GM23338 (cell line): ENCODE results near the gene RASA3. TPM values are rescaled to one million over a fixed set of nuclear protein-coding genes. Genes with fewer than 3 reads are reported as not detected.

Experiments used
- ATAC-seq: fragments of 200-7000 bp; cut with Tn5 transposase; 3 replicates; pipeline ENCODE4 v1.9.1; 2020
- DNase-seq: peaks from one replicate; pipeline ENCODE4 v3.0.0-alpha.2; 2015; ENCODE audit warnings: low spot score
- H2AFZ ChIP-seq: fragments of 200-600 bp; sonication (generic); 2 replicates; pipeline ENCODE4 v1.8.0; 2016; ENCODE audit warnings: antibody characterized with exemption, mild to moderate bottlenecking, moderate library complexity
- H3F3A ChIP-seq: fragments of 200-600 bp; sonication (generic); replicated peaks from 2 replicates; pipeline ENCODE4 v1.8.0; 2017; ENCODE audit warnings: antibody characterized with exemption, mixed run types, low read depth
- H3K27ac ChIP-seq: fragments of 200-600 bp; sonication (generic); 2 replicates; pipeline ENCODE4 v1.6.1; 2016; ENCODE audit warnings: low read depth
- H3K27me3 ChIP-seq: fragments of 200-600 bp; sonication (generic); 2 replicates; pipeline ENCODE4 v1.8.0; 2016; ENCODE audit warnings: mild to moderate bottlenecking, mixed run types, moderate library complexity; ENCODE audit not compliant: insufficient read depth
- H3K36me3 ChIP-seq: fragments of 200-600 bp; sonication (generic); 2 replicates; pipeline ENCODE4 v1.8.0; 2016; ENCODE audit warnings: mild to moderate bottlenecking; ENCODE audit not compliant: insufficient read depth
- H3K4me1 ChIP-seq: fragments of 200-600 bp; sonication (generic); 2 replicates; pipeline ENCODE4 v1.8.0; 2016; ENCODE audit warnings: mild to moderate bottlenecking, moderate library complexity; ENCODE audit not compliant: insufficient read depth
- H3K4me2 ChIP-seq: fragments of 200-600 bp; sonication (generic); 2 replicates; pipeline ENCODE4 v1.7.1; 2017; ENCODE audit warnings: mixed run types
- H3K4me3 ChIP-seq: fragments of 200-600 bp; sonication (generic); 2 replicates; pipeline ENCODE4 v1.6.1; 2016; ENCODE audit warnings: mixed run types
- H3K79me2 ChIP-seq: fragments of 200-600 bp; sonication (generic); replicated peaks from 2 replicates; pipeline ENCODE4 v1.8.0; 2017; ENCODE audit warnings: mild to moderate bottlenecking; ENCODE audit not compliant: insufficient read depth
- H3K9me2 ChIP-seq: fragments of 200-600 bp; sonication (generic); 2 replicates; pipeline ENCODE4 v1.8.0; 2017; ENCODE audit not compliant: insufficient read depth
- H4K20me1 ChIP-seq: fragments of 200-600 bp; sonication (generic); replicated peaks from 2 replicates; pipeline ENCODE4 v1.8.0; 2017; ENCODE audit warnings: mild to moderate bottlenecking; ENCODE audit not compliant: insufficient read depth
- H3K27ac Mint-ChIP-seq: 2 replicates; pipeline ENCODE4 v1.8.0; 2020; ENCODE audit warnings: inconsistent platforms, mild to moderate bottlenecking, moderate library complexity, mixed read lengths
- H3K27me3 Mint-ChIP-seq: 3 replicates; pipeline ENCODE4 v1.8.0; 2022; ENCODE audit warnings: low read depth, mild to moderate bottlenecking, moderate library complexity, mixed read lengths, inconsistent platforms; ENCODE audit not compliant: insufficient read depth, poor library complexity
- H3K36me3 Mint-ChIP-seq: 3 replicates; pipeline ENCODE4 v1.8.0; 2021; ENCODE audit warnings: low read depth, mild to moderate bottlenecking, inconsistent platforms, moderate library complexity, mixed read lengths
- H3K4me1 Mint-ChIP-seq: 3 replicates; pipeline ENCODE4 v1.8.0; 2020; ENCODE audit warnings: mild to moderate bottlenecking, inconsistent platforms, mixed read lengths
- H3K4me3 Mint-ChIP-seq: 3 replicates; pipeline ENCODE4 v1.8.0; 2021; ENCODE audit warnings: moderate library complexity, mild to moderate bottlenecking, inconsistent platforms, mixed read lengths
- H3K9me3 Mint-ChIP-seq: 3 replicates; pipeline ENCODE4 v1.8.0; 2020; ENCODE audit warnings: moderate library complexity, mild to moderate bottlenecking, inconsistent platforms, mixed read lengths
- CREB1 ChIP-seq: fragments of 250-450 bp; sonication (Bioruptor Pico); IDR thresholded peaks from 2 replicates; pipeline ENCODE4 v1.5.0; 2020; ENCODE audit warnings: low read depth, mild to moderate bottlenecking, moderate library complexity
- CTCF ChIP-seq, 2 experiments: fragments of 200-600 bp in 1 of 2; sonication (generic) in 1 of 2; conservative IDR thresholded peaks; 2 replicates each; pipeline versions ENCODE4 v1.5.1 to v1.6.1; 2016 to 2017; ENCODE audit warnings: antibody characterized with exemption in 2 of 2, low read depth in 2 of 2, mild to moderate bottlenecking in 2 of 2, moderate library complexity in 1 of 2
- ETS1 ChIP-seq: IDR thresholded peaks from 2 replicates; pipeline ENCODE4 v1.6.1; 2016; ENCODE audit warnings: antibody characterized with exemption
- EZH2 ChIP-seq: fragments of 200-600 bp; sonication (generic); IDR thresholded peaks from one replicate; pipeline ENCODE4 v1.8.0; 2017; ENCODE audit warnings: antibody characterized with exemption, mild to moderate bottlenecking, low read depth; ENCODE audit not compliant: unreplicated experiment
- EZH2phosphoT487 ChIP-seq: fragments of 200-600 bp; sonication (generic); IDR thresholded peaks from one replicate; pipeline ENCODE4 v1.8.1; 2018; ENCODE audit warnings: antibody characterized with exemption; ENCODE audit not compliant: unreplicated experiment
- JUNB ChIP-seq: IDR thresholded peaks from one replicate; pipeline ENCODE4 v1.6.1; 2016; ENCODE audit warnings: antibody characterized with exemption; ENCODE audit not compliant: unreplicated experiment
- POLR2AphosphoS5 ChIP-seq: IDR thresholded peaks from 2 replicates; pipeline ENCODE4 v1.6.1; 2016; ENCODE audit warnings: antibody characterized with exemption, low read depth
- REST ChIP-seq: IDR thresholded peaks from one replicate; pipeline ENCODE4 v1.6.1; 2018; ENCODE audit warnings: antibody characterized with exemption; ENCODE audit not compliant: unreplicated experiment
- ZNF331 ChIP-seq: fragments of 250-450 bp; sonication (Bioruptor Pico); IDR thresholded peaks from 2 replicates; pipeline ENCODE4 v1.5.0; 2020; ENCODE audit warnings: low read depth, mild to moderate bottlenecking, moderate library complexity
- polyA plus RNA-seq: library from polyadenylated mRNA; unstranded; fragments of >200 nt; fragmentation: Nextera tagmentation; extraction: Ambion mirVana; gene quantifications from 2 replicates; pipeline ENCODE4 v1.2.1, GENCODE V29; 2016
- total RNA-seq: library from RNA; depleted of rRNA; stranded (reverse); fragments of >200 nt; shearing (Covaris generic); gene quantifications from 2 replicates; pipeline ENCODE4 v1.2.3, GENCODE V29; 2014

The RASA3 gene
- total and polyA plus RNA-seq, 2 experiments from 2014 or later, result 11.2 to 20.7 TPM

GRCh38 chr13:113948034-113948742 is 184.2 kb downstream of the RASA3 start:
- H3K27ac Mint-ChIP-seq, result no peak overlapping the region
- H3K36me3 ChIP-seq, result no peaks in the 10 kb centered on the region
- no peak overlapping the region for H3K4me2 ChIP-seq
- no peaks in the 10 kb centered on the region for H3K4me1 ChIP-seq
- H3K27me3 ChIP-seq, result no peaks in the 10 kb centered on the region
- ATAC-seq, result no peak
- no peak overlapping the region for H3K4me3 Mint-ChIP-seq
- TF ChIP-seq ZNF331 (CRISPR knock-in tag) (no peak), EZH2 (no peak), CTCF (conservative IDR thresholded peaks at IDR 0.05; ENCODE audit: low read depth in 2 of 2) (no peak), JUNB (no peak), ETS1 (no peak), CREB1 (CRISPR knock-in tag) (no peak), REST (no peak), POLR2AphosphoS5 (no peak), EZH2phosphoT487 (no peak)
- no peaks in the 10 kb centered on the region for H3F3A ChIP-seq
- peaks cover 16% of the 10 kb centered on the region for H3K27me3 Mint-ChIP-seq
- no peaks in the 10 kb centered on the region; the same call in 2 of the 3 replicates for H3K4me1 Mint-ChIP-seq
- H3K36me3 Mint-ChIP-seq, result no peaks in the 10 kb centered on the region
- no peaks in the 10 kb centered on the region; the same call in 2 of the 3 replicates for H3K9me3 Mint-ChIP-seq
- no peak overlapping the region for H2AFZ ChIP-seq
- H4K20me1 ChIP-seq, result no peaks in the 10 kb centered on the region
- H3K4me3 ChIP-seq, result no peak overlapping the region
- no peaks in the 10 kb centered on the region for H3K79me2 ChIP-seq
- no peak overlapping the region for H3K27ac ChIP-seq
- no peak for DNase-seq
- H3K9me2 ChIP-seq, result no peaks in the 10 kb centered on the region
